Measurements from ENCODE around the gene FOXP4. TPM values are rescaled to one million over a fixed set of nuclear protein-coding genes. Genes with fewer than 3 reads are reported as not detected.
"Not testable (repeated sequence)": the region's sequence is repeated elsewhere in the genome, so short reads cannot be mapped to it uniquely, and the experiment has no call there.

Gene FOXP4
- total RNA-seq, 1 experiment from 2014 or later, result 26.0 TPM

GRCh38 chr6:41614715-41615114 is 68.5 kb downstream of the FOXP4 start:
- intact Hi-C loops (cut with micrococcal nuclease; ENCODE audit: unreplicated experiment), result no loop called here
- Histone ChIP-seq H3K27ac (no peak overlapping the region), H3K36me3 (ENCODE audit: low read depth) (no peaks in the 10 kb centered on the region), H3F3A (ENCODE audit: insufficient read depth, low read depth) (no peaks in the 10 kb centered on the region), H3K9me3 (ENCODE audit: insufficient read depth, low read depth) (no peaks in the 10 kb centered on the region), H3K4me1 (replicated peaks; ENCODE audit: insufficient read depth) (no peaks in the 10 kb centered on the region), H2AFZ (no peak overlapping the region), H3K4me3 (no peak overlapping the region), H3K9me2 (ENCODE audit: insufficient read depth) (no peaks in the 10 kb centered on the region), H3K79me2 (ENCODE audit: low read depth) (no peaks in the 10 kb centered on the region), H3K4me2 (no peak overlapping the region), H3K27me3 (ENCODE audit: insufficient read depth, low read depth) (no peaks in the 10 kb centered on the region), H4K20me1 (ENCODE audit: insufficient read depth) (no peaks in the 10 kb centered on the region)
- ChIA-PET POLR2A (ENCODE audit: unreplicated experiment) (no interaction called here), CTCF (no interaction called here)
- BruUV-seq (replicated peaks), result no TSS peak
- no peak for TF ChIP-seq EZH2 (IDR thresholded peaks at IDR 0.05; ENCODE audit: low read depth)
- TF ChIP-seq CTCF (conservative IDR thresholded peaks at IDR 0.05), result no peak
- DNase-seq, result no peak

- no peaks in the 10 kb centered on the region; the same call in 1 of the 2 replicates for H3K9me3 ChIP-seq (ENCODE audit: insufficient read depth, low read depth)
- DNase-seq, result no peak
- POLR2A ChIA-PET (ENCODE audit: unreplicated experiment), result no interaction called here
- no peak overlapping the region for H2AFZ ChIP-seq
- TF ChIP-seq CTCF (conservative IDR thresholded peaks at IDR 0.05) (no peak), EZH2 (IDR thresholded peaks at IDR 0.05; ENCODE audit: low read depth) (no peak)
- H3K79me2 ChIP-seq (ENCODE audit: low read depth), result no peaks in the 10 kb centered on the region
- no peaks in the 10 kb centered on the region for H3F3A ChIP-seq (ENCODE audit: insufficient read depth, low read depth)
- CTCF ChIA-PET, result no interaction called here
- no peaks in the 10 kb centered on the region for H3K4me1 ChIP-seq (replicated peaks; ENCODE audit: insufficient read depth)
- intact Hi-C loops (cut with micrococcal nuclease; ENCODE audit: unreplicated experiment), result no loop called here
- no peaks in the 10 kb centered on the region for H3K27me3 ChIP-seq (ENCODE audit: insufficient read depth, low read depth)
- no peaks in the 10 kb centered on the region for H4K20me1 ChIP-seq (ENCODE audit: insufficient read depth)
- H3K36me3 ChIP-seq (ENCODE audit: low read depth), result no peaks in the 10 kb centered on the region
- H3K27ac ChIP-seq, result no peak overlapping the region
- H3K4me3 ChIP-seq, result no peak overlapping the region
- H3K9me2 ChIP-seq (ENCODE audit: insufficient read depth), result no peaks in the 10 kb centered on the region
- BruUV-seq (replicated peaks), result no TSS peak
- no peak overlapping the region for H3K4me2 ChIP-seq
Measured at GRCh38 chr6:41615311-41615710, 69.1 kb downstream of the FOXP4 start.

GRCh38 chr6:41618598-41618997 is 72.4 kb downstream of the FOXP4 start:
- H3K27me3 ChIP-seq (ENCODE audit: insufficient read depth, low read depth), result no peaks in the 10 kb centered on the region
- BruUV-seq (replicated peaks), result no TSS peak
- DNase-seq, result no peak
- no peaks in the 10 kb centered on the region for H3K79me2 ChIP-seq (ENCODE audit: low read depth)
- H3K36me3 ChIP-seq (ENCODE audit: low read depth), result no peaks in the 10 kb centered on the region
- no peak overlapping the region for H3K4me3 ChIP-seq
- H3K9me3 ChIP-seq (ENCODE audit: insufficient read depth, low read depth), result peaks cover 6% of the 10 kb centered on the region
- POLR2A ChIA-PET (ENCODE audit: unreplicated experiment), result no interaction called here
- H3F3A ChIP-seq (ENCODE audit: insufficient read depth, low read depth), result peaks cover 6% of the 10 kb centered on the region; the same call in 1 of the 2 replicates
- H4K20me1 ChIP-seq (ENCODE audit: insufficient read depth), result no peaks in the 10 kb centered on the region
- no peak overlapping the region for H2AFZ ChIP-seq
- H3K27ac ChIP-seq, result no peak overlapping the region
- H3K9me2 ChIP-seq (ENCODE audit: insufficient read depth), result no peaks in the 10 kb centered on the region
- no peak overlapping the region for H3K4me2 ChIP-seq
- intact Hi-C loops (cut with micrococcal nuclease; ENCODE audit: unreplicated experiment), result no loop called here
- CTCF ChIA-PET, result no interaction called here
- TF ChIP-seq EZH2 (IDR thresholded peaks at IDR 0.05; ENCODE audit: low read depth) (no peak), CTCF (conservative IDR thresholded peaks at IDR 0.05) (no peak)
- H3K4me1 ChIP-seq (replicated peaks; ENCODE audit: insufficient read depth), result peaks cover 17% of the 10 kb centered on the region

- BruUV-seq (replicated peaks); H3K9me3 ChIP-seq (ENCODE audit: insufficient read depth, low read depth); H3K27ac ChIP-seq; H3K36me3 ChIP-seq (ENCODE audit: low read depth); H3K27me3 ChIP-seq (ENCODE audit: insufficient read depth, low read depth); H3K4me3 ChIP-seq; H3K4me2 ChIP-seq; H3K79me2 ChIP-seq (ENCODE audit: low read depth); H4K20me1 ChIP-seq (ENCODE audit: insufficient read depth); intact Hi-C loops (cut with micrococcal nuclease; ENCODE audit: unreplicated experiment); DNase-seq; H3F3A ChIP-seq (ENCODE audit: insufficient read depth, low read depth); CTCF ChIA-PET; H3K9me2 ChIP-seq (ENCODE audit: insufficient read depth); H2AFZ ChIP-seq: not testable (repeated sequence)
- peaks cover 17% of the 10 kb centered on the region for H3K4me1 ChIP-seq (replicated peaks; ENCODE audit: insufficient read depth)
- POLR2A ChIA-PET (ENCODE audit: unreplicated experiment), result interaction anchor here (0.6 kb wide), 1 partner anchor 11 kb away, joined by 5 read pairs; no protein-coding TSS in a partner anchor
Measured at GRCh38 chr6:41619193-41619592, 73.0 kb downstream of the FOXP4 start.
